ENCODE measurements around the gene GGN.

Gene GGN

GRCh38 chr19:38409631-38410133, 21.8 kb upstream of the GGN start:
- no peak for DNase-seq (ENCODE audit: low spot score)
- no peak for TF ChIP-seq CTCF (IDR thresholded peaks at IDR 0.05; ENCODE audit: extremely low read depth, missing control alignments)

- no peak for TF ChIP-seq CTCF (IDR thresholded peaks at IDR 0.05; ENCODE audit: extremely low read depth, missing control alignments)
- no peak for DNase-seq (ENCODE audit: low spot score)
Measured at GRCh38 chr19:38405276-38405675, 17.4 kb upstream of the GGN start.

GRCh38 chr19:38404858-38405257, 17.0 kb upstream of the GGN start:
- no peak for DNase-seq (ENCODE audit: low spot score)
- TF ChIP-seq CTCF (IDR thresholded peaks at IDR 0.05; ENCODE audit: extremely low read depth, missing control alignments) = no peak

GRCh38 chr19:38402967-38403674, 15.3 kb upstream of the GGN start, which contains the start of gene FAM98C:
Gene FAM98C (plus strand): TSS chr19:38403093. CDS start chr19:38403154, 61 bp downstream.
- TF ChIP-seq CTCF (IDR thresholded peaks at IDR 0.05; ENCODE audit: extremely low read depth, missing control alignments) = peak; percentile 89
- DNase-seq (ENCODE audit: low spot score) = peak; percentile 100

- DNase-seq (ENCODE audit: low spot score) = no peak
- TF ChIP-seq CTCF (IDR thresholded peaks at IDR 0.05; ENCODE audit: extremely low read depth, missing control alignments) = no peak
Measured at GRCh38 chr19:38402623-38402966, 14.8 kb upstream of the GGN start.

- TF ChIP-seq CTCF (IDR thresholded peaks at IDR 0.05; ENCODE audit: extremely low read depth, missing control alignments) = no peak
- no peak for DNase-seq (ENCODE audit: low spot score)
Measured at GRCh38 chr19:38401148-38401547, 13.3 kb upstream of the GGN start.

- no peak for DNase-seq (ENCODE audit: low spot score)
- no peak for TF ChIP-seq CTCF (IDR thresholded peaks at IDR 0.05; ENCODE audit: extremely low read depth, missing control alignments)
Measured at GRCh38 chr19:38400361-38400760, 12.5 kb upstream of the GGN start.
